SK-N-SH (cell line): ENCODE measurements around the gene CLCN1. TPM values are rescaled to one million over a fixed set of nuclear protein-coding genes. Genes with fewer than 3 reads are reported as not detected.
"Not testable (repeated sequence)": the region's sequence is repeated elsewhere in the genome, so short reads cannot be mapped to it uniquely, and the experiment has no call there.

Experiments used
- CTCF ChIA-PET: fragments of 300-600, 350-600 bp; formaldehyde crosslinking; extraction: SDS; loops from one replicate; lab custom pipeline; 2021; lab: Yijun Ruan, JAX
- POLR2A ChIA-PET: fragments of 350-600 bp; sonication (Branson Sonifier 250); formaldehyde crosslinking; extraction: SDS; loops from one replicate; lab custom pipeline; 2020; ENCODE audit warnings: antibody characterized with exemption, inconsistent platforms; lab: Yijun Ruan, JAX
- DNase-seq: peaks from one replicate; pipeline ENCODE4 v3.0.0; 2012
- H2AFZ ChIP-seq: fragments of 200-600 bp; sonication (generic); 2 replicates; pipeline ENCODE4 v1.8.1; 2016; ENCODE audit warnings: antibody characterized with exemption, mild to moderate bottlenecking, low read depth
- H3F3A ChIP-seq: fragments of 200-600 bp; sonication (generic); replicated peaks from 2 replicates; pipeline ENCODE3; 2016; ENCODE audit warnings: antibody characterized with exemption, mild to moderate bottlenecking; ENCODE audit not compliant: insufficient read depth
- H3K27ac ChIP-seq, 2 experiments: fragments of 200-500 bp in 1 of 2; fragments of 200-600 bp in 1 of 2; sonication (Bioruptor generic) in 1 of 2; sonication (generic), shearing (Covaris generic) in 1 of 2; 2 replicates each; pipeline versions ENCODE4 v1.5.1 to v1.6.1; 2014 to 2016; ENCODE audit warnings: low read depth in 2 of 2, inconsistent platforms in 1 of 2, low read length in 1 of 2, mild to moderate bottlenecking in 1 of 2, mixed read lengths in 1 of 2
- H3K27me3 ChIP-seq: fragments of 200-600 bp; sonication (generic), shearing (Covaris generic); 2 replicates; pipeline ENCODE4 v1.6.1; 2016; ENCODE audit warnings: mixed run types; ENCODE audit not compliant: insufficient read depth
- H3K36me3 ChIP-seq, 2 experiments: fragments of 200-500 bp in 1 of 2; fragments of 200-600 bp in 1 of 2; sonication (Bioruptor generic) in 1 of 2; sonication (generic) in 1 of 2; replicated peaks in 1 of 2; 2 replicates each; pipeline versions ENCODE3 to v1.5.1; 2014 to 2016; ENCODE audit warnings: low read length in 1 of 2, mild to moderate bottlenecking in 1 of 2; ENCODE audit not compliant: insufficient read depth in 2 of 2, control insufficient read depth in 1 of 2
- H3K4me1 ChIP-seq, 2 experiments: fragments of 200-500 bp in 1 of 2; fragments of 200-600 bp in 1 of 2; sonication (Bioruptor generic) in 1 of 2; sonication (generic), shearing (Covaris generic) in 1 of 2; 2 replicates each; pipeline versions ENCODE4 v1.5.1 to v1.6.1; 2014 to 2016; ENCODE audit warnings: low read depth in 1 of 2, low read length in 1 of 2, mixed run types in 1 of 2; ENCODE audit not compliant: insufficient read depth in 2 of 2, control insufficient read depth in 1 of 2
- H3K4me2 ChIP-seq: fragments of 200-600 bp; sonication (generic), shearing (Covaris generic); 2 replicates; pipeline ENCODE4 v1.6.1; 2017; ENCODE audit warnings: mixed run types
- H3K4me3 ChIP-seq, 2 experiments: fragments of 200-500 bp in 1 of 2; fragments of 200-600 bp in 1 of 2; sonication (Bioruptor generic) in 1 of 2; sonication (generic), shearing (Covaris generic) in 1 of 2; 2 replicates each; pipeline versions ENCODE4 v1.5.1 to v1.8.1; 2014 to 2016; ENCODE audit warnings: low read depth in 2 of 2, inconsistent platforms in 1 of 2, low read length in 1 of 2, mild to moderate bottlenecking in 1 of 2, mixed read lengths in 1 of 2, moderate library complexity in 1 of 2
- H3K79me2 ChIP-seq: fragments of 200-600 bp; sonication (generic); 2 replicates; pipeline ENCODE4 v1.8.1; 2017; ENCODE audit warnings: mild to moderate bottlenecking; ENCODE audit not compliant: insufficient read depth
- H3K9ac ChIP-seq: fragments of 200-600 bp; sonication (generic); 2 replicates; pipeline ENCODE4 v1.6.1; 2017; ENCODE audit warnings: mixed run types
- H3K9me2 ChIP-seq: fragments of 200-600 bp; sonication (generic); 2 replicates; pipeline ENCODE4 v1.6.1; 2017; ENCODE audit warnings: mixed run types
- H3K9me3 ChIP-seq: fragments of 200-600 bp; sonication (generic); 2 replicates; pipeline ENCODE4 v1.6.1; 2017; ENCODE audit warnings: mixed run types, mild to moderate bottlenecking, moderate library complexity
- H4K20me1 ChIP-seq: fragments of 200-600 bp; sonication (generic); 2 replicates; pipeline ENCODE4 v1.6.1; 2017; ENCODE audit warnings: mild to moderate bottlenecking, mixed run types; ENCODE audit not compliant: insufficient read depth
- CHD2 ChIP-seq: fragments of 150-350 bp; IDR thresholded peaks from 2 replicates; pipeline ENCODE4 v1.6.1; 2018; ENCODE audit warnings: low read length; ENCODE audit not compliant: partially characterized antibody
- EZH2phosphoT487 ChIP-seq: fragments of 200-600 bp; sonication (generic); IDR thresholded peaks from 2 replicates; pipeline ENCODE4 v1.6.1; 2017; ENCODE audit warnings: low read depth, mixed run types, mild to moderate bottlenecking, antibody characterized with exemption, moderate library complexity, borderline replicate concordance
- GATA2 ChIP-seq: sonication (generic); formaldehyde crosslinking; IDR thresholded peaks from 2 replicates; pipeline ENCODE4 v1.5.0; 2020; ENCODE audit warnings: mild to moderate bottlenecking, missing genetic modification reagents
- JUND ChIP-seq: IDR thresholded peaks from 2 replicates; pipeline ENCODE4 v1.4.0; 2012
- MEF2A ChIP-seq: IDR thresholded peaks from 2 replicates; pipeline ENCODE4 v1.4.0; 2012; ENCODE audit warnings: low read depth, borderline replicate concordance
- SIN3A ChIP-seq: IDR thresholded peaks from 2 replicates; pipeline ENCODE4 v1.6.1; 2012; ENCODE audit warnings: low read depth, mild to moderate bottlenecking, low read length, moderate library complexity, borderline replicate concordance
- YY1 ChIP-seq: IDR thresholded peaks from 2 replicates; pipeline ENCODE4 v1.4.0; 2012; ENCODE audit warnings: low read depth, mild to moderate bottlenecking
- WGBS: methylation state at CpG from one replicate; pipeline ENCODE4 v1.1.6; 2017; ENCODE audit warnings: low lambda C conversion rate; 5-methylcytosine and 5-hydroxymethylcytosine counted together
- polyA plus RNA-seq, 3 experiments: library from polyadenylated mRNA; depleted of rRNA; stranded (reverse); fragments of >200 nt; gene quantifications; 2 replicates each; pipeline ENCODE4 v1.2.3, GENCODE V29; 2012
- TF ChIP-seq, protein P1 (sequence below): fragments of 200-600 bp; sonication (generic); IDR thresholded peaks from 2 replicates; pipeline ENCODE4 v1.6.1; 2017; ENCODE audit warnings: antibody characterized with exemption, mild to moderate bottlenecking, moderate library complexity
- TF ChIP-seq, protein P2 (sequence below): IDR thresholded peaks from 2 replicates; pipeline ENCODE4 v1.4.0; 2012; ENCODE audit warnings: low read depth
- TF ChIP-seq, protein P3 (sequence below): fragments of 150-350 bp; IDR thresholded peaks from 2 replicates; pipeline ENCODE4 v1.6.1; 2017; ENCODE audit warnings: antibody characterized with exemption, low read length, low read depth, borderline replicate concordance
- TF ChIP-seq, protein P4 (sequence below): IDR thresholded peaks from 2 replicates; pipeline ENCODE4 v1.4.0; 2012; ENCODE audit warnings: low read depth, borderline replicate concordance

Gene CLCN1
- polyA plus RNA-seq, 1 of the 3 experiments (the other 2 are of a cell fraction), result 0.12 TPM

DNA sequence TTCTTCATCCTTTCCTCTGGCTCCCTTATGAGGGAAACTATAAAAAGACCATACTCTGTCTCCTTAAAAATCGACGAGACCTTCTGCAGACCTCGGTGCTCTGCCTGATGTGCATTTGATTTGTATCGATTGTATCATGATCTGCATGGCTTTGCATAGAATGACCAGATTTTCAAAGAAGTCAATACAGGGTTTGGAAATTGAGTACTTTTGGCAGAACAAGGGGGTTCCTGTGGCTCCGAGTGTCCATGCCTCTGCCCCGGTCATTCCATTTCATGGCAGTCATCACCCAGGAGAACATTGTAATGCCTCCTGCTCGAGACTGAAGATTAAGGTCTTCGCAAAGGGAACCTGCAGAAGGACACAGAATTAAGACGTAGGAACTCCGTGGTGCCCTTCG lies 27.1 kb upstream of the CLCN1 start:
- DNase-seq, result no peak
- H3K9me3 ChIP-seq, result no peaks in the 10 kb centered on the region
- peaks cover 53% of the 10 kb centered on the region for H3K79me2 ChIP-seq
- H3K27ac ChIP-seq, result peak overlapping the region; percentile 69 to 89
- H3F3A ChIP-seq, result peaks cover 3% of the 10 kb centered on the region
- POLR2A ChIA-PET, result interaction anchor here (1.2 to 1.7 kb wide), 5 partner anchors 8 to 92 kb away, joined by 3 to 13 read pairs (median 6); partner anchors contain the start of gene GSTK1
- peak overlapping the region; percentile 80 for H3K4me2 ChIP-seq
- peak overlapping the region; percentile 87 for H3K9ac ChIP-seq
- CTCF ChIA-PET, result interaction anchor here (1.6 kb wide), 1 partner anchor 11 kb away, joined by 5 read pairs; no protein-coding TSS in a partner anchor
- peak overlapping the region; percentile 65 for H2AFZ ChIP-seq
- no peaks in the 10 kb centered on the region for H3K27me3 ChIP-seq
- peaks cover 15 to 26% of the 10 kb centered on the region in 2 experiments; a peak in 3 of 4 replicates for H3K4me1 ChIP-seq
- H4K20me1 ChIP-seq, result peaks cover 15% of the 10 kb centered on the region; the same call in 1 of the 2 replicates
- peak overlapping the region; percentile 73 to 86 for H3K4me3 ChIP-seq
- TF ChIP-seq MEF2A (no peak), JUND (no peak), GATA2 (CRISPR knock-in tag) (no peak), CHD2 (no peak)
- TF ChIP-seq, protein P1, sequence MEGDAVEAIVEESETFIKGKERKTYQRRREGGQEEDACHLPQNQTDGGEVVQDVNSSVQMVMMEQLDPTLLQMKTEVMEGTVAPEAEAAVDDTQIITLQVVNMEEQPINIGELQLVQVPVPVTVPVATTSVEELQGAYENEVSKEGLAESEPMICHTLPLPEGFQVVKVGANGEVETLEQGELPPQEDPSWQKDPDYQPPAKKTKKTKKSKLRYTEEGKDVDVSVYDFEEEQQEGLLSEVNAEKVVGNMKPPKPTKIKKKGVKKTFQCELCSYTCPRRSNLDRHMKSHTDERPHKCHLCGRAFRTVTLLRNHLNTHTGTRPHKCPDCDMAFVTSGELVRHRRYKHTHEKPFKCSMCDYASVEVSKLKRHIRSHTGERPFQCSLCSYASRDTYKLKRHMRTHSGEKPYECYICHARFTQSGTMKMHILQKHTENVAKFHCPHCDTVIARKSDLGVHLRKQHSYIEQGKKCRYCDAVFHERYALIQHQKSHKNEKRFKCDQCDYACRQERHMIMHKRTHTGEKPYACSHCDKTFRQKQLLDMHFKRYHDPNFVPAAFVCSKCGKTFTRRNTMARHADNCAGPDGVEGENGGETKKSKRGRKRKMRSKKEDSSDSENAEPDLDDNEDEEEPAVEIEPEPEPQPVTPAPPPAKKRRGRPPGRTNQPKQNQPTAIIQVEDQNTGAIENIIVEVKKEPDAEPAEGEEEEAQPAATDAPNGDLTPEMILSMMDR, result no peak
- under 1% methylated on average over 11 of the region's 11 CpGs for WGBS
- H3K9me2 ChIP-seq, result no peaks in the 10 kb centered on the region
- peaks cover 23 to 34% of the 10 kb centered on the region in 2 experiments for H3K36me3 ChIP-seq

DNA sequence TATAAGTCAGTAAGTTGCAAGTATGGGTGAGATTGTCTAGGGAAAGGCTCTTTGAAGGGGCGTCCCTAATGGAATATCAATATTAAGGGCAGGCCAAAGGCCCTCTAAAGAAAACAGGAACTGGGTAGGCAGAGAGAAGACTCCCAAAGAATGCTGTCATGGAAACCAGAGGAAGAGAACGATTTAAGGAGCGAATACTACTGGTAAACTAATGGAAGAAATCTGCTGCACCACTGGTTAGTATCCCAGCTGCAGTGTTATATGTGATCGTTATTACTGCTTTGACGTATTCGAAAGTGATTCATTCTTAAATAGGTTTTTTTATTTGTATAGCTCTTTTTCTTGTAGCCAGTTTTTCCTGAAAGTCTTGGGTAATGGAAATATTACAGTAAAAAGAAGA lies 26.5 kb upstream of the CLCN1 start:
- CTCF ChIA-PET, result interaction anchor here (0.7 to 4.9 kb wide), 4 partner anchors 11 to 74 kb away, joined by 3 to 30 read pairs (median 4); no protein-coding TSS in a partner anchor
- Histone ChIP-seq H3K27ac (peak overlapping the region; percentile 69 to 89; a peak in 3 of 4 replicates), H3K4me3 (peak overlapping the region; percentile 73 to 86), H3K9me2 (no peaks in the 10 kb centered on the region), H2AFZ (no peak overlapping the region), H3K4me1 (peaks cover 15 to 23% of the 10 kb centered on the region in 2 experiments; a peak in 3 of 4 replicates), H3K9me3 (no peaks in the 10 kb centered on the region), H3F3A (peaks cover 8% of the 10 kb centered on the region), H3K79me2 (peaks cover 57% of the 10 kb centered on the region), H3K27me3 (no peaks in the 10 kb centered on the region), H4K20me1 (peaks cover 15% of the 10 kb centered on the region; the same call in 1 of the 2 replicates), H3K4me2 (peak overlapping the region; percentile 80), H3K36me3 (peaks cover 29 to 40% of the 10 kb centered on the region in 2 experiments), H3K9ac (peak overlapping the region; percentile 87)
- no peak for DNase-seq
- WGBS, result 28% methylated on average over 6 of the region's 6 CpGs
- TF ChIP-seq CHD2 (no peak), SIN3A (no peak), EZH2phosphoT487 (no peak), MEF2A (no peak), YY1 (no peak), JUND (no peak)
- TF ChIP-seq, protein P2, sequence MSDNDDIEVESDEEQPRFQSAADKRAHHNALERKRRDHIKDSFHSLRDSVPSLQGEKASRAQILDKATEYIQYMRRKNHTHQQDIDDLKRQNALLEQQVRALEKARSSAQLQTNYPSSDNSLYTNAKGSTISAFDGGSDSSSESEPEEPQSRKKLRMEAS, result no peak
- TF ChIP-seq, protein P3, sequence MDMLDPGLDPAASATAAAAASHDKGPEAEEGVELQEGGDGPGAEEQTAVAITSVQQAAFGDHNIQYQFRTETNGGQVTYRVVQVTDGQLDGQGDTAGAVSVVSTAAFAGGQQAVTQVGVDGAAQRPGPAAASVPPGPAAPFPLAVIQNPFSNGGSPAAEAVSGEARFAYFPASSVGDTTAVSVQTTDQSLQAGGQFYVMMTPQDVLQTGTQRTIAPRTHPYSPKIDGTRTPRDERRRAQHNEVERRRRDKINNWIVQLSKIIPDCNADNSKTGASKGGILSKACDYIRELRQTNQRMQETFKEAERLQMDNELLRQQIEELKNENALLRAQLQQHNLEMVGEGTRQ, result no peak
- TF ChIP-seq, protein P4, sequence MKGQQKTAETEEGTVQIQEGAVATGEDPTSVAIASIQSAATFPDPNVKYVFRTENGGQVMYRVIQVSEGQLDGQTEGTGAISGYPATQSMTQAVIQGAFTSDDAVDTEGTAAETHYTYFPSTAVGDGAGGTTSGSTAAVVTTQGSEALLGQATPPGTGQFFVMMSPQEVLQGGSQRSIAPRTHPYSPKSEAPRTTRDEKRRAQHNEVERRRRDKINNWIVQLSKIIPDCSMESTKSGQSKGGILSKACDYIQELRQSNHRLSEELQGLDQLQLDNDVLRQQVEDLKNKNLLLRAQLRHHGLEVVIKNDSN, result no peak
- TF ChIP-seq, protein P1, result no peak
- POLR2A ChIA-PET, result interaction anchor here (0.6 to 1.2 kb wide), 3 partner anchors 16 to 41 kb away, joined by 3 to 4 read pairs (median 4); partner anchors contain the start of gene GSTK1

DNA sequence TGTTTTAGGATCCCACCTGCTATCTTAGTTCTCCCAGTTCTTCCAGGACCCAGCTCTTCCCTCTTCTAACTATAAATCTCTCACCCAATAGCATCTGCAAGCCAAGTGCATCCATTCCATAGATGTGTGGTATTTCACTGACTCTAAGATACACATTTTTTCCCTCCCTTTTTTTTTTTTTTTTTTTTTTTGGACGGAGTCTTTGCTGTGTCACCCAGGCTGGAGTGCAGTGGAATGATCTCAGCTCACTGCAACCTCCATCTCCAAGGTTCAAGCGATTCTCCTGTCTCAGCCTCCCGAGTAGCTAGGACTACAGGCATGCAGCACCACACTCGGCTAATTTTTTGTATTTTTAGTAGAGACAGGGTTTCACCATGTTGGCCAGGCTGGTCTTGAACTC lies 26.0 kb upstream of the CLCN1 start:
- Histone ChIP-seq H3K79me2 (peaks cover 59% of the 10 kb centered on the region), H3K27ac (peak overlapping the region in 1 of 2 experiments; percentile 69; a peak in 1 of 4 replicates)

More for the DNA sequence above, 26.0 kb upstream of the CLCN1 start:
- peak overlapping the region; percentile 73 to 86; a peak in 3 of 4 replicates for H3K4me3 ChIP-seq
- 39% methylated on average over 4 of the region's 4 CpGs for WGBS
- POLR2A ChIA-PET, result interaction anchor here (0.6 to 1.2 kb wide), 3 partner anchors 16 to 40 kb away, joined by 3 to 4 read pairs (median 4); partner anchors contain the start of gene GSTK1
- peak overlapping the region; percentile 87; the same call in 1 of the 2 replicates for H3K9ac ChIP-seq
- H3K4me2 ChIP-seq, result peak overlapping the region; percentile 80
- H2AFZ ChIP-seq, H3K9me2 ChIP-seq, H3K27me3 ChIP-seq, H3K9me3 ChIP-seq, DNase-seq: not testable (repeated sequence)
- H3F3A ChIP-seq, result peaks cover 13% of the 10 kb centered on the region
- H3K4me1 ChIP-seq, result peaks cover 15 to 21% of the 10 kb centered on the region in 2 experiments; a peak in 3 of 4 replicates
- peaks cover 15% of the 10 kb centered on the region; the same call in 1 of the 2 replicates for H4K20me1 ChIP-seq
- CTCF ChIA-PET, result interaction anchor here (0.7 to 4.9 kb wide), 4 partner anchors 11 to 75 kb away, joined by 3 to 30 read pairs (median 4); no protein-coding TSS in a partner anchor
- peaks cover 33 to 44% of the 10 kb centered on the region in 2 experiments for H3K36me3 ChIP-seq
